VCaP (cell line): ENCODE results near the gene SLC6A19.

ENCODE experiments used
- H3K27ac ChIP-seq: fragments of 450-650 bp; 2 replicates; pipeline ENCODE4 v1.5.1; 2017
- TF ChIP-seq, protein P1 (sequence below): fragments of 450-650 bp; conservative IDR thresholded peaks from 2 replicates; pipeline ENCODE4 v1.5.1; 2017; ENCODE audit warnings: mild to moderate bottlenecking, moderate library complexity

SLC6A19 gene

DNA sequence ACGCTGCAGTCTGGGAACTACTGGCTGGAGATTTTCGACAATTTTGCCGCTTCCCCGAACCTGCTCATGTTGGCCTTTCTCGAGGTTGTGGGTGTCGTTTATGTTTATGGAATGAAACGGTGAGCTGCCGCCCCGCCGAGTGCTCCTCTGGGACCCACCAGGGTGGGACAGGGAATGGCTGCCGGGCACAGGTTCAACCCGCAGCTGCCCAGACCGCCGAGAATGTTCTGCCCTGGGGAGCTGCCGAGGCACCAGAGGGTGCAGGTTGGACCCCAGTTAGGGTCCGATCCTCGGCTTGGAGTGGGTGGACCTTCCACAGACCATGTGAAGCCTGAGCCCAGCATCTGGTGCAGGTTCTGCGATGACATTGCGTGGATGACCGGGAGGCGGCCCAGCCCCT, 42.9 kb downstream of the SLC6A19 start:
- no peak overlapping the region for H3K27ac ChIP-seq
- TF ChIP-seq, protein P1, sequence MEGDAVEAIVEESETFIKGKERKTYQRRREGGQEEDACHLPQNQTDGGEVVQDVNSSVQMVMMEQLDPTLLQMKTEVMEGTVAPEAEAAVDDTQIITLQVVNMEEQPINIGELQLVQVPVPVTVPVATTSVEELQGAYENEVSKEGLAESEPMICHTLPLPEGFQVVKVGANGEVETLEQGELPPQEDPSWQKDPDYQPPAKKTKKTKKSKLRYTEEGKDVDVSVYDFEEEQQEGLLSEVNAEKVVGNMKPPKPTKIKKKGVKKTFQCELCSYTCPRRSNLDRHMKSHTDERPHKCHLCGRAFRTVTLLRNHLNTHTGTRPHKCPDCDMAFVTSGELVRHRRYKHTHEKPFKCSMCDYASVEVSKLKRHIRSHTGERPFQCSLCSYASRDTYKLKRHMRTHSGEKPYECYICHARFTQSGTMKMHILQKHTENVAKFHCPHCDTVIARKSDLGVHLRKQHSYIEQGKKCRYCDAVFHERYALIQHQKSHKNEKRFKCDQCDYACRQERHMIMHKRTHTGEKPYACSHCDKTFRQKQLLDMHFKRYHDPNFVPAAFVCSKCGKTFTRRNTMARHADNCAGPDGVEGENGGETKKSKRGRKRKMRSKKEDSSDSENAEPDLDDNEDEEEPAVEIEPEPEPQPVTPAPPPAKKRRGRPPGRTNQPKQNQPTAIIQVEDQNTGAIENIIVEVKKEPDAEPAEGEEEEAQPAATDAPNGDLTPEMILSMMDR: no peak

DNA sequence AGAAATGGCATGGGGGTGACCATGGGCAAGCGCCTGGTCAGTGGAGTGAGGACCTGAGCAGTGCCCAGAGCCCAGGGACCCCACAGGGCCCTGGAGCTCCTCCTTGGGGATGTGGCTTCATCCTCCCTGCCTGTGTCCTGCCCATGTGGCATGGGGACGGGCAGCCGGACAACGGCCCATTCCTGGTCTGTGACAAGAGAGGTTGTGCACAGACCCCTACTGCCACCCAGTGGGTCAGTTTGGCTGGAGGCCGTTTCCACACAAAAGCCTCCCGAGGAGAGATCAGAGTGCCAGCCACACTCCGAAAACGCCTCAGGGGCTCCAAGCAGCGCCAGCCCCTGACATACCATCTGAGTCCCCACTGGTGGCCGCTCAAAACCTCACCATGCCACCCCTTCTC, 43.6 kb downstream of the SLC6A19 start:
- no peak overlapping the region for H3K27ac ChIP-seq
- TF ChIP-seq, protein P1: peak; percentile 59

DNA sequence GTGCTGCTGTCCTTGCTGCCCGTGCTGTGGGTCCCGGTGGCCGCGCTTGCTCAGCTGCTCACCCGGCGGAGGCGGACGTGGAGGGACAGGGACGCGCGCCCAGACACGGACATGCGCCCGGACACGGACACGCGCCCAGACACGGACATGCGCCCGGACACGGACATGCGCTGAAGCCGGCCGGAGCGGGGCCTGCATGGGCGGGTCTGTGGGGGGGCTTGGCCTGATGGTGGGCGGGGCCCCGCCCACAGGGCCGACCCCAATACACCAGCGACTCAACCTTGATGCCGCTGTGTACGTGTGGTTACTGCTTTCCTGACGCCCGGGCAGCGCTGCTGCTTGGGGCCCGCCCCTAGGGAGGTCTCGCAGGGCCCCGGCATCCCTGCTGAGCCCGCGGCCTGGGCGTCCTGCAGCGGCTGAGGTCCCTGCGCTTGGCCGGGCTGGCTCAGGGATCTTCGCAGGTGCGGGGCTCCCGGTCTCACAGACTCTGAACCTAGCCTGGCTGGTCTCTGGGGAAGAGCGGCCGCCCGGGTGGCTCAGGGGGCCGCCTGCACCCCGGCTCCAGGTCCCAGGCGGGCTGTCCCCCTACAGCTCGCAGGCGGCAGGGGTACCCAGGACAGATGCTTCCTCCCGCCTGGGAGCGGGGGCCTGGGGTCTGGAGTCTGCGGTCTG, 44.6 kb downstream of the SLC6A19 start:
- H3K27ac ChIP-seq: no peak overlapping the region; the same call in 1 of the 2 replicates
- TF ChIP-seq, protein P1: no peak

DNA sequence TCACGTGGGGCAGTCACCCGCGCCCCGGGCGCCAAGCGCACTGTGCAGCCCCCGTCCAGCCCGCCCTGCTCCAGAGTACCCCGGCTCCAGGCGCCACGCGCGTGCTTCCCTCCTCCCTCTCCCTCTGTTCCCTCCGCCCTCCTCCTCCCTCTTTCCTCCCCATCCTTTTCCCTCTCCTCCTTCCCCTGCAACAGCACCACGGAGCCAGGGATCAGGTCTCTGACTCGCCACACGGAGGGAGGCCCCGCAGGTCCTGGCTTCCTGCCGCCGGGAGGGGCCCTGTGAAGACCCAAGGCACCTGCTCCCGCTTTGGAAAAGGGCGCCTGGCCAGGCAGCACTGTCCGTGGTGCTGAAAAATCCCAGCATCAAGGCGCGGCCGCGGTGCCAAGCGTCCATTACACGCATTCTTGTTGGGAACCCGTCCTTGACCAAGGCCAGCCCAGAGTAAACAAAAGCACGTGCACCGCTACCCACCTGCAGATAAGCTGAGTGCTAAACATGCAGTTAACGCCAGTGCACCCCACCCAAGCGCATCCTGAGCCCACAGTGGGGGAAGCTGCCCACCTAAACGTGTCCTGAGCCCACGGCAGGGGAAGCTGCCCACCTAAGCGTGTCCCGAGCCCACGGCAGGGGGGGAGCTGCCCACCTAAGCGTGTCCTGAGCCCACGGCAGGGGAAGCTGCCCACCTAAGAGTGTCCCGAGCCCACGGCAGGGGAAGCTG, 45.5 kb downstream of the SLC6A19 start:
- no peak overlapping the region; the same call in 1 of the 2 replicates for H3K27ac ChIP-seq
- TF ChIP-seq, protein P1: no peak

- H3K27ac ChIP-seq: no peak overlapping the region
- TF ChIP-seq, protein P1: no peak
Measured at GRCh38 chr5:1247811-1248210, 46.4 kb downstream of the SLC6A19 start.

DNA sequence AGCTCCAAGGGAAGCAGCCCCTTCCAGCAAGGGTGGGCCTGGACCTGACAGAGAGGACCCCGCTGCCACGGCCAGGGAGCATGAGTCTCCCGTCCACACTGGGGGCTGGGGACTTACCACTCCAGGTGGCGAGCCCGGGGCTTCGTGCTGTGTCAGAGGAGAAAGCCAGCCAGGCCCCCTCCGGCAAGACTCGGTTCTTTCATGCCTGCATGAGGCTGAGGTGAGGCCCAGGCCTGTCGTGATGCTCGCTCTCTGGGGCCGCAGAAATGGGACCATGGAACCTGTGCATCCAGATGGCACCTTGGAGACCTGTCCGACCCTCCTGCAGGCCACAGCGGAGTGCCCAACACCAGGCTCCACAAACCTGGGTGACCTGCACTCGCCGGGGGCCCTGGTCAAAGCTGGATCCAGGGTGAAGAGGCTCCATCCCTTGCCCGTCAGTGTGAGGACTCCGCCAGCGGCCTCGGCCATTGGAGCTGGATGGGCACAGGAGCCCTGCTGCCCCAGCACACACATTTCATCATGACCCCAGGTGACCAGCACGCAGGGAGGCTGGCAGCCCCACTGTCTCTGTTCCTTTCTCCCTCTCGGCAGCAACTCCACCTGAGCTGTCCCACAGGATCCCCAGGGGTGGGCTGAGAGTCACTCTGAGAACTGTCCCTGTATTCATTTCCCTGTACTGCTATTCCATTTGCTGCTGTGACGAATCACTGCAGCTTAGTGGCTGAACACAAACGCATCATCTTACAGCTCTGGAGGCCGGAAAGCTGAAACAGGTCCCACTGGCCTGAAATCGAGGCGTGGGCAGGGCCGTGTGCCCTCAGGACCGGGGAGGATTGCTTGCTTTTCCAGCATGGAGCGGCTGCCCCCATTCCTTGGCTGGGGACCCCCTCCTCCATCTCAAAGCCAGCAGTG, 48.2 kb downstream of the SLC6A19 start:
- TF ChIP-seq, protein P1: no peak
- no peak overlapping the region for H3K27ac ChIP-seq
